ENCODE measurements around the gene LRMDA.

Gene LRMDA

GRCh38 chr10:76550806-76551205 lies 1119.4 kb downstream of the LRMDA start:
- no peak overlapping the region for H3K27ac ChIP-seq (ENCODE audit: low read length)
- no peak for TF ChIP-seq EZH2phosphoT487 (IDR thresholded peaks at IDR 0.05; ENCODE audit: low read depth)
- TF ChIP-seq CTCF (IDR thresholded peaks at IDR 0.05; ENCODE audit: low read depth, low read length) = no peak
- H2AFZ ChIP-seq (ENCODE audit: low read depth, low read length) = no peak overlapping the region
- no peaks in the 10 kb centered on the region for H3K79me2 ChIP-seq (ENCODE audit: low read length)
- no peaks in the 10 kb centered on the region for H4K20me1 ChIP-seq (ENCODE audit: insufficient read depth, low read length)
- H3K9me3 ChIP-seq (ENCODE audit: insufficient read depth, low read length) = no peaks in the 10 kb centered on the region
- H3K9ac ChIP-seq (ENCODE audit: low read length) = no peak overlapping the region
- no peak overlapping the region for H3K4me3 ChIP-seq (ENCODE audit: low read length)
- H3K4me2 ChIP-seq (ENCODE audit: low read length) = no peak overlapping the region
- no peaks in the 10 kb centered on the region for H3K4me1 ChIP-seq (ENCODE audit: low read length)
- H3K36me3 ChIP-seq (replicated peaks; ENCODE audit: low read depth, low read length) = no peaks in the 10 kb centered on the region
- H3K27me3 ChIP-seq (ENCODE audit: low read depth, low read length) = no peaks in the 10 kb centered on the region

GRCh38 chr10:76552091-76552873 lies 1120.9 kb downstream of the LRMDA start:
- H3K27ac ChIP-seq (ENCODE audit: low read length) = no peak overlapping the region
- TF ChIP-seq EZH2phosphoT487 (IDR thresholded peaks at IDR 0.05; ENCODE audit: low read depth) (no peak), CTCF (IDR thresholded peaks at IDR 0.05; ENCODE audit: low read depth, low read length) (no peak)
- H3K4me1 ChIP-seq (ENCODE audit: low read length) = no peaks in the 10 kb centered on the region

GRCh38 chr10:76553263-76554032 lies 1122.0 kb downstream of the LRMDA start:
- H3K27me3 ChIP-seq (ENCODE audit: low read depth, low read length) = no peaks in the 10 kb centered on the region
- H3K4me3 ChIP-seq (ENCODE audit: low read length) = no peak overlapping the region
- H3K9ac ChIP-seq (ENCODE audit: low read length) = no peak overlapping the region
- no peak overlapping the region for H3K4me2 ChIP-seq (ENCODE audit: low read length)
- no peaks in the 10 kb centered on the region for H3K36me3 ChIP-seq (replicated peaks; ENCODE audit: low read depth, low read length)
- no peaks in the 10 kb centered on the region for H3K9me3 ChIP-seq (ENCODE audit: insufficient read depth, low read length)
- no peak overlapping the region for H2AFZ ChIP-seq (ENCODE audit: low read depth, low read length)
- no peak overlapping the region for H3K27ac ChIP-seq (ENCODE audit: low read length)
- H3K4me1 ChIP-seq (ENCODE audit: low read length) = no peaks in the 10 kb centered on the region
- no peaks in the 10 kb centered on the region for H3K79me2 ChIP-seq (ENCODE audit: low read length)
- H4K20me1 ChIP-seq (ENCODE audit: insufficient read depth, low read length) = no peaks in the 10 kb centered on the region
- TF ChIP-seq CTCF (IDR thresholded peaks at IDR 0.05; ENCODE audit: low read depth, low read length) (no peak), EZH2phosphoT487 (IDR thresholded peaks at IDR 0.05; ENCODE audit: low read depth) (no peak)

More at GRCh38 chr10:76552091-76552873, 1120.9 kb downstream of the LRMDA start:
- no peaks in the 10 kb centered on the region for H3K36me3 ChIP-seq (replicated peaks; ENCODE audit: low read depth, low read length)
- H2AFZ ChIP-seq (ENCODE audit: low read depth, low read length) = no peak overlapping the region
- no peak overlapping the region for H3K9ac ChIP-seq (ENCODE audit: low read length)
- H3K27me3 ChIP-seq (ENCODE audit: low read depth, low read length) = no peaks in the 10 kb centered on the region
- no peak overlapping the region for H3K4me2 ChIP-seq (ENCODE audit: low read length)
- no peak overlapping the region for H3K4me3 ChIP-seq (ENCODE audit: low read length)
- H4K20me1 ChIP-seq (ENCODE audit: insufficient read depth, low read length) = no peaks in the 10 kb centered on the region
- H3K9me3 ChIP-seq (ENCODE audit: insufficient read depth, low read length) = no peaks in the 10 kb centered on the region
- H3K79me2 ChIP-seq (ENCODE audit: low read length) = no peaks in the 10 kb centered on the region

- H2AFZ ChIP-seq (ENCODE audit: low read depth, low read length) = no peak overlapping the region
- no peak for TF ChIP-seq EZH2phosphoT487 (IDR thresholded peaks at IDR 0.05; ENCODE audit: low read depth)
- no peak for TF ChIP-seq CTCF (IDR thresholded peaks at IDR 0.05; ENCODE audit: low read depth, low read length)
- H3K27ac ChIP-seq (ENCODE audit: low read length) = no peak overlapping the region
- no peak overlapping the region for H3K9ac ChIP-seq (ENCODE audit: low read length)
- no peaks in the 10 kb centered on the region for H3K79me2 ChIP-seq (ENCODE audit: low read length)
- H3K27me3 ChIP-seq (ENCODE audit: low read depth, low read length) = no peaks in the 10 kb centered on the region
- H3K4me3 ChIP-seq (ENCODE audit: low read length) = no peak overlapping the region
- H3K4me2 ChIP-seq (ENCODE audit: low read length) = no peak overlapping the region
- no peaks in the 10 kb centered on the region for H3K4me1 ChIP-seq (ENCODE audit: low read length)
- no peaks in the 10 kb centered on the region for H3K9me3 ChIP-seq (ENCODE audit: insufficient read depth, low read length)
- H4K20me1 ChIP-seq (ENCODE audit: insufficient read depth, low read length) = no peaks in the 10 kb centered on the region
- no peaks in the 10 kb centered on the region for H3K36me3 ChIP-seq (replicated peaks; ENCODE audit: low read depth, low read length)
These were observed 1122.6 kb downstream of the LRMDA start for GRCh38 chr10:76554033-76554408.

Measured in OCI-LY3 (cell line).